Measurements from ENCODE around the gene CENPV.
"Not testable (repeated sequence)": the region's sequence is repeated elsewhere in the genome, so short reads cannot be mapped to it uniquely, and the experiment has no call there.

CENPV gene

GRCh38 chr17:16312061-16312460 is 41.2 kb downstream of the CENPV start:
- not testable (repeated sequence) for DNase-seq

- no peak for DNase-seq
Measured at GRCh38 chr17:16306211-16306610, 47.1 kb downstream of the CENPV start.

- DNase-seq, result peak in 1 of 3 donors; percentile 12
Measured at GRCh38 chr17:16304830-16305229, 48.4 kb downstream of the CENPV start.

- DNase-seq, result no peak
Measured at GRCh38 chr17:16302856-16303255, 50.4 kb downstream of the CENPV start.

- DNase-seq, result no peak
Measured at GRCh38 chr17:16301963-16302855, 51.1 kb downstream of the CENPV start.

GRCh38 chr17:16300554-16300953 is 52.7 kb downstream of the CENPV start:
- DNase-seq, result no peak

- DNase-seq, result no peak
Measured at GRCh38 chr17:16298140-16298662, 55.1 kb downstream of the CENPV start.

- DNase-seq, result no peak
Measured at GRCh38 chr17:16297367-16298139, 55.7 kb downstream of the CENPV start.

GRCh38 chr17:16296072-16296471 is 57.2 kb downstream of the CENPV start:
- not testable (repeated sequence) for DNase-seq

GRCh38 chr17:16294560-16294959 is 58.7 kb downstream of the CENPV start:
- no peak for DNase-seq

- DNase-seq, result no peak
Measured at GRCh38 chr17:16293931-16294330, 59.3 kb downstream of the CENPV start.
